ENCODE results near the gene INO80E.

The INO80E gene

DNA sequence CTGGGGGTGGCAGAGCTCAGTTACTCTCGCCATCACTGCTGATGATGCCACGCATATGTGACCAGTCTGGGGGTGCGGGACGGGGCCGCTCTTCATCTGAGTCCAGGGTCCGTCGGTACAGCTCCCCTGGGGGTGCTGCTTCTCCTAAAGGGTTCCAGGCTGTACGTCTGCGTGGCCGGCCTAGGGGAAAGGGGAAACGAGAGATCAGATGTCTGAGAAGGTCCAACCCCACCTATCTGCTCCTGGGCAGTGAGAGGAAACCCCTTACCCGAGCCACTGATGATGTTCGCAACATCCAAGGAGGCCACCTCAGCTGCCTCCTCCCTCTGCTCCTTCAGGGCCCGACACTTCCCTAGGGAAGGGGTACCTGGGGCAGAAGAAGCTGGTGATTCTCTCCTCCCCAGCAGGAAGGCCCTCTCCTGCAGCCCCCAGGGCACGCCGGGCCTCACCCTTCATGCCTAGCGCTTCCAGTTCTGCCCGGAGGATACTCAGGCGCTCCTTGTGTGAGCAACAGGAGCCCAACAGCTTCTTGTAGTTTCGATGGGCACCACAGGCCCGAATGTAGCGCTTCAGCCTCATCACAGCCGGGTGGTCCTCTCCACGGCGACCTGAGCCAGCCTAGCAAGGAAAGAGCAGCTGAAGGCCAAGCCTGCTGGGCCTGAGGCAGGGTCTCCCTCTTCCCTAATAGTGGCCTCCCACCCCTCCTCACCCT lies 2.7 kb upstream of the INO80E start:
- DNase-seq = no peak

DNA sequence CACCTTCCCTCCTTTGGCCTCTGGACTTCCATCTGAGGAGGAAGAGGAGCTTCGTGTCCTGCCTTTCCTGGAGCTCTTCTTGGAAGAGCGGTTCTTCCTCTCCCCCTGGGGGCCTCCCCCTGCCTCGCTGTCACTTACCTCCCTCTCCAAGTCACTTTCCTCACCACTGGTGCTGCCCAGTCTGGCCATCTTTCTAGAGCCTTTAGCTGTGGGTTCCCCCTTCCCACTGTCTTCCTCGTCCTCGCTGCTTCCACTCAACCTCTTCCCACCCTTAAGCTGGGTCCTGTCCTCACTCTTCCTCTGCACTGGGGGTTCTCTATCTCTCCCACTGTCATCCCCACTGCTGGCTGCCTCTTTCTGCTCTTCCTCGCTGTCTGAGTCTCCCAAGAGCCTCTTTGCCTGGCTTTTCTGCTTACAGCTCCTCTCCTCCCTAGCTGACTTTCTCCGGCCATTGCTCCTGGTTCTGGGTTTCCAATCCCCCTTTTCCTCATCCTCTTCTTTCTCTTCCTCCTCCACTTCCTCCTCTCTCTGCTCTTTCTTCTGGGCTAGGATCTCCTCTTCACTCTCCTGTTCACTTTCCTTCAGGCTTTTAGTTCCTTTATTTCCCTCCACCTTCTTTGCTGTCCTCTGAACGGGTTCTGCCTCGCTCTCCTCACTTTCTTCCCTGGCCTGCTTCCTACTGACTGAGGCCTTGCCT lies 2.0 kb upstream of the INO80E start:
- DNase-seq = no peak

DNA sequence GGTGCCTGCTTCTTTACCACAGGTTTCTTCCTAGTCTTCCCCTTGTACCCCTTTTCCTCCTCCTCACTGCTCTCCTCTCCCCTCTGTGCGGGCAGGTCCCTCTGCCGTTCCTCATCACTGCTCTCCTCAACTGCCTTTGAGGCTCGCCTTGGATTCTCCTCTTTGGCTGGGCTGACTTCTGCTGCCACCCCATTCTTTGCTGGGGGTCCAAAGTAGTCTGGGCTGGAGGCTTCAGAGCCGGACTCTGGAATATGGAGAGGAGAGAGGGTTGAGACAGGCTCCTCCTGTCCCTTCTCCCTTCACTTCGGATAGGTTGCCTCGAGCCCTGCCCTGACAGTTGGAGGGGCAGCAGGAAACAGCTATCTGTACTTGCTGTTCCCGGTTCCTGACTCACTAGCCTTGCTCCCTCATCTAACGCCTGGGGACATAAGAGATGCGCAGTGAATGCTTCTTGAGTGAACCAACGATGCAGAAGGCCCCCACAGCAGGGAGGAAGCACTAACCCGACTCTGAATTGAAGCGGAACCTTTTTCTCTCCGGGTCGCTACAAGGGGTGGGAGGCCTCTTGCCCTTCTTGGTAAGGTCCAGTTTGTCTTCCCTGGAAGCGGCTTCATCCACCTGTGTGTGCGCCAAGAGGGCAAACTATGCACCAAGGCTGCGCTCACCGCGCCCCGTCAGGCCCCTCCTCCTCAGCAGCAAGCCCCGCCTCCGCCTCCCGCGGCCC lies 1.3 kb upstream of the INO80E start:
- peak; percentile 10 for DNase-seq

DNA sequence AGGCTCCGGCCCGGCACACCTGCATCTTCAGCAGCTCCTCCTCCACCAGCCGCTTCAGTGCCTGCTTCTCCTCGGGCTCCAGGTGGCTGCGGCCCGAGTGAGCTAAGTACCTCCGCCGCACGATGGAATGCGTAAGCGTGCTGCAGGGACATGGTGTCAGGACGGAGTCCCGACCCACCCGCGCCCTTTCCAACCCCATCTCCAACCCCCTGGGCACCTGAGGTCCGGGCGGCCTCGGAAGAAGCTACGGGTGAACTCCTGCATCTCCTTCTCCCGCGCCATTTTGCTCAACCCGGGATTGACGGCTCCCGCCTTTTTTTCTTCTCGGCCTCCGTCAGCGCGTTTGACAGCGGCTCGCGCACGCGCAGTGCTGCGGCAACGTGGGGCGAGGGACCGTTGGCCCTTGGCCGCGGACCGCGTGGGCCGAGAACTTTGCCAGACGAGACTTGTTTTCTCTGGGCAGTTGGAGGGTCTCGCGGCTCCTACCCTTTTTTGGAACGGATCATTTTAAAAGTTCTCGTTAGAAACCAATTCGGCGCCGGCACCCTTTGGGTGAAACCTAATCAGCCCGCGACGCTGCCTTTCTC lies 624 bp upstream of the INO80E start, which contains the start of gene HIRIP3:
HIRIP3 (minus strand) TSS at position 294 of the 587 bp plus-strand sequence; CDS start at position 282, 12 bp downstream.
- peak; percentile 89 for DNase-seq

DNA sequence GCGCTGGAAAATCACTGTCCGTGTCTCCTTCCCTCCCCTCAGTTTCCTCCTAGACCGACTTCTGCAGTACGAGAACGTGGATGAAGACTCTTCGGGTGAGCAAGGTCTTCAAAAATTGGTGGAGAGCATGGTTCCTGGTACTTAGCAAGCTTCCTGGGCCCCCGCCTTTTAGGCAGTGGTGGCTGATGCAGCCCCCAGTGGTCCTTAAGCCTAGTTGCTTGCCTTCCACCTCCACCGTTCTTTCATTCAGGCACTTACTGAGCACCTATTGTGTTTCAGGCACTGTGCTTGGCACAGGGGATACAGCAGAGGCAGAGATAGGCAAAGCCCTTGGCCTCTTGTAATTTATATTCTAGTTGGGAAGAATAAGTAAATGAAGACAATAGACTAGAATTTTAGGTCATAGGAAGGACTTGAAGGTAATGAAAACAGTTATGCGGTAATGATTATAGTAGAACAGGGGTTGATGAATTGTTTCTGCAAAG lies 767 bp downstream of the INO80E start:
- DNase-seq = no peak

DNA sequence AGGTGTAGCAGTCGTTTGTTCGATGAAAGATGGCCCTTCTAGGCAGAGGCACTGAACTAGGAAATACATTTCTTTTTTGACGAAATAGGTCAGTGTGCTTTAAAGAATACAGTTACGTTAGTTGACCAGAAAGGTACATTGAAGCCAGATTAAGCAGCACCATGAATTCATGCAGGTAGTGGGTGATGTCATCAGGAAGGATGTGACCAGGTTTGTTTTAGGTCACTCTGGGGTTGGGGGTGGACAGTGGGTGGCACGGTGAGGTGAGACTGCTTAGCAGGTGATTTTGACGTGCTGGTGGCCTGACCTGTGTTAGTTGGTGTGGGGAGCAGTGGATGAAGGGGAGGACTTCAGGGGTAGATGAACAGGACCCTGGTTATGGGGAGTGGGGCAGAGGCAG lies 3.6 kb downstream of the INO80E start:
- DNase-seq = no peak

DNA sequence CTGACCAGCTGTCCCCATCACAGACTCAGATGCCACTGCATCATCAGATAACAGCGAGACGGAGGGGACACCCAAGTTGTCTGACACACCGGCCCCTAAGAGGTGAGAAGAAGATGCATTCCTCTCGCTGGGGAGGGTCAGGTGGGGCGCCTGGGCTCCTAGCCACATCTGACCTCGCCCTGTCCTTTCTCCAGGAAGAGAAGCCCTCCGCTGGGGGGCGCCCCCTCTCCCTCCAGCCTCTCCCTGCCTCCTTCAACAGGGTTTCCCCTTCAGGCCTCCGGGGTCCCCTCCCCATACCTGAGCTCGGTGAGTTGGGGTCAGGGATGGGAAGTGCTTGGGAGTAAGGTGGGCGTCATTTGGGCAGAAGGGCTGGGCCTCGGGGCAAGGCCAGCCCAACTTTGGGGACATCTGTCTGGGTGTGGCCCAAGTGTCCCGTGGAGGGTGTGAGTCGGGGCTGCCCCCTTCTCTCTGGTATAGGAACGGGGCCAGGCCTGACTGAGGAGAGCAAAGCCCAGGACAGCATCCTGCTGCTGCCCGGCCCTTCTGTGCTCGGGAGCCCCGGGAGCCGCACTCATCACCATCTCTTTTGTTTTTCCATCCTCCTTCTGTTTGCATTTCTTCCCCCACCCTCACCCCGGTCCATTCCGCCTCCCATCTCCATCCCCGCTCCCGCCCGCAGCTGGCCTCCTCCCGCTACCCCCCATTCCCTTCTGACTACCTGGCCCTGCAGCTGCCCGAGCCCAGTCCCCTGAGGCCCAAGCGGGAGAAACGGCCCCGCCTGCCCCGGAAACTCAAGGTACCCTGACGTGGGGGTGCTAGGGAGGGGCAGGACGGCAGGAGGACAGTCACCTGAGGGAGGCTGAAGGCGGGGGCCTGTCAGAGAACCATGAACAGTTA lies 4.9 kb downstream of the INO80E start:
- no peak for DNase-seq

DNA sequence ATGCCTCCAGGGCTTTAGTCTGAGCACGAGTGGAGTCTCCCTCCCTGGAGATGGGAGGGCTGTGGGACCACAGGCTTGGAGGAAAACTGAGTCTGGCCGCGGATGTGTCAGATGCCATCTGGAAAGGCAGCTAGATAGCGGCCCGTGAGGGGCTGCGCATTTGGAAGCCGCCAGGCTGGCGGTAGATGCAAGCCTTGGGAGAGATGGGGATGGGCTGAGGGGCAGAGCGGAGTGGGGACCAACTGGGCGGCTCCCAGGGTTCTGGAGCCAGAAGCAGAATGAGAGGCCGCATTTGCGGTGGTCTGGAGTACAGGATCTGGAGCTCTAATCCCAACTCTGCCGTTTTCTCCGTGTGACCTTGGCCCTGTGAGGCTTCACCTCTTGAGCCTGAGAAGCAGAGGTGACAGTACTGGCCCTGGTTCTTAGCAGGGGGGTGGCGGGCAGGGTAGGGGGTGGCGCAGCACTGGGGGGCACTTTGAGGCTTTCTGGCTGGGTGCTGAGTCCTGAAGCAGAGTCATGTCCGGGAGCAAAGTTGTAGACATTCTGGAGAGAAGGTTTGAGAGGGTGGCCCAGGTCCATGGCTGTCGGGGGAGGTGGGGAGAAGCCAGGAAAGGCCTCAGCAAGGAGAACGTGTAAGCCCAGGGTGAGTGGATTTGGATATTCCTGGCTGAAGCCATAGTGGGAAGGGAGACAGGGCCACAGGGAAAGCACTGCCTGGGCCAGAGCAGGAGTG lies 6.7 kb downstream of the INO80E start:
- no peak for DNase-seq

DNA sequence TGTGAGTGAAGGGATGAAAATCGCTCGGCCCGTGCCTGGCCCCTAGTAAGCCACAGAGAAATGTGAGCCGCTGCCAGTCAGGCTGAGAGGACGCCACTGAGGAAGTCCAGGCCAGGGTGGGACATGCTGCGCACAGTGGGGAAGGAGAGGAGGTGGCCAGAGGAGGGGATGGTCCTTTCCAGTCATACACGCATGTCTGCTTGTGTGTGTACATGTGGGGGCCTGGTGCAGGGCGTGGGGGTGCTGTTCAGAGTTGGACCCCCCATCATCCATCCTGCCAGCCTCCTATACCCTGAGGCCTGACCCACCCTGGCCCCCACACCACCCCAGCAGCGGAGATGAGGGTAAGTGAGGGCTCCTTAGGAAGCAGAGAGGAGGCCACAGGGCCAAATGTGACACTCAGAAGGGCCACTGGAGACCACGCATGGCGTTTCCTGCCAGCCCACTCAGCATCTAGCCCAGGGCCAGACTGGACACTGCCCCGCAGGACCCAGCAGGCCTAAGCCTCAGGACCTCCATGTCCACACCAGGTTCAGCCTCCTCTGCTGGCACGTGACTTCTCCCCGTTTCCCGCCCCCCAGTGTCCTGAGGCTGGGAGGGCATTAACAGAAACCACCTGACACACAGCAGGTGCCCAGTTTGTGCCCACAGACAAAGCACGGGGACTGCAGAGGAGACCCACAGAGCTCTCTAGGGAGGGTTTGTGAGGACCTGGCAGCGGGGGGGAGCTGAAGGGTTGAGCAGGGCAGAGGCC lies 7.8 kb downstream of the INO80E start:
- no peak for DNase-seq

DNA sequence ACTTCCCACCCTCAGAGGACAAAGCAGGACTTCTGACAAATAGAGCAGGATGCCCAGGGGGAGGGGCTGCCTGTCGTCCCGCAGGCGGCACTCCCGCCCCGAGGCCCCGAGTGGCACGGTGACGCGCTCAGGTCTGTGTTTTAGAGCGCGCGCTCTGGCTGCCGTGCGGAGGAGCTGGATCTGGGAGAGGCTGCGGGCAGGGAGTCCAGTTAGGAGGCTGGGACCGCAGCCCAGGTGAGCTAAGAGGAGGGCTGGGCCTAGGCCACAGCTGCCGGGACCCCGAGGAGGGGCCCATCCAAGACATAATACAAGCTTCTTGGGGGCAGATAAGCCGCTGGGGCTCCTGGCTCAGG lies 8.4 kb downstream of the INO80E start:
- DNase-seq = no peak

DNA sequence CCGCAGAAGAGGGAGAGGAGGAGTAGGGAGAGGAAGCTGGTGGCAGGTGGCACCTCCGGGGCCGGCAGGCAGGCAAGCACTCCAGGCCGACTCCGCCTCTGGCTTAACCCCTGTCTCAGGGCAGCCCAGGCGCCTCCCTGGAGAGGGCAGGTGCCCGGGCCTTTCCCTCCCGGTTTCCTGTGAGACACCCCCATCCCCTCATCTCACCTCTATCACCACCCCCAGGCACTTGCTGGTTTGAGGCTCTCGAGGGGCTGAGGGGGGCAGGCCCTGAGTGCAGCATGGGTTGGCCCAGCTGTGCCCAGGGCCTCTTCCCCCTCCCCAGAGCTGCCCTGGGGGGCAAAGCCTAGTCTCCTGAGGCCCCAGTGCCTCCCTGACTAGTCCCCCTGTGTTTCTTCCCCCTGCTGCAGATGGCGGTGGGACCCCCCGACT lies 8.8 kb downstream of the INO80E start:
- no peak for DNase-seq

DNA sequence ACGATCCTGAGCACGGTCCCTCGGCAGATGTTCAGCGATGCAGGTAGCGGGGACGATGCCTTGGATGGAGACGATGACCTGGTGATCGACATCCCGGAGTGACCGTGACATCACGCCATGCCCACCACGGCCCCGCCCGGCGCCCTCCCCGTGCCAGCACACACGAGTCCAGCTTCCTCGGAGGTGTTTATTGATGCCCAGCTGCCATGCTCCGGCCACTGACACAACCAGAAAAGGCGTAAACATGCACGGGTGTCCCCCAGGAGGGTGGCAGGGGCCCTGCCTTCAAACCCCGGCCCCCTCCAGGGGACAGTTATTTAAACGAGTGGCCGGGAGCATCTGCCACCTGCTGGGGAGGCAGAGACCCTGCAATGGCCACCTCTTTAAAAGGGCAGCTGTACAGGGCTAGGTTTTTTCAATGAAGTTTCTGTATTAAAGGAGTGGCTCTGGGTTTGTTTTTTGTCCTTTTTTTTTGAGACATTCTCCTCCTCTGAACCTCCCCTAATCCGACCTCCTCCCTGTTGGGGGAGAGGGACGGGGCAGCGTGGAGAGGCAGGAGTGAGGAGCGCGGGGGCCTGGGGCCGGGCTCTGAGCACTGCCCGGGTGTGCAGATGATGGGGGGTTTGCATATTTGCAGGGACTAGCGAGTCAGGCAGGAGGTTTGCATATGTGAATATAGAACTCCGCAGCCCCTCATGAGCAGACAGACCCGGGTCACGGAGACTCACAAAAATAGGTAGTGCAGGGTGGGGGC lies 9.5 kb downstream of the INO80E start:
- peak; percentile 42 for DNase-seq

DNA sequence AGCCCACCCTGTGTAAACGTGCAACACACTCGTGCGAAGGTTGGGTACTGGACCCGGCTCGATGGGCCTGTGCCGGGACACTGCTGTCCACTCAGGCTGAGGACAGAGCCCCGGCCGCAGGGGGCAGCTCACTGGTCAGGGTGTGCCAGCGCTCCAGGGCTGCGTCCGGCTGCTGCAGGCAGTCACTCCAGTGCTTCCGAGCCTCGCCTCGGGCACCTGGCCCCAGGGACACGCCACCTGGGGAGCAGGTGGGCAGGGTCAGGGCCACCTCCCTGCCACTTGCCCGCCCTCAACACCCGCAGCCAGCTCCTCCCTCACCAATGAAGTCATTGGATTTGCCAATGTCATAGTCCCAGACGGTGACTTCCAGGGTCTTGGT lies 10.0 kb downstream of the INO80E start:
- no peak for DNase-seq

DNA sequence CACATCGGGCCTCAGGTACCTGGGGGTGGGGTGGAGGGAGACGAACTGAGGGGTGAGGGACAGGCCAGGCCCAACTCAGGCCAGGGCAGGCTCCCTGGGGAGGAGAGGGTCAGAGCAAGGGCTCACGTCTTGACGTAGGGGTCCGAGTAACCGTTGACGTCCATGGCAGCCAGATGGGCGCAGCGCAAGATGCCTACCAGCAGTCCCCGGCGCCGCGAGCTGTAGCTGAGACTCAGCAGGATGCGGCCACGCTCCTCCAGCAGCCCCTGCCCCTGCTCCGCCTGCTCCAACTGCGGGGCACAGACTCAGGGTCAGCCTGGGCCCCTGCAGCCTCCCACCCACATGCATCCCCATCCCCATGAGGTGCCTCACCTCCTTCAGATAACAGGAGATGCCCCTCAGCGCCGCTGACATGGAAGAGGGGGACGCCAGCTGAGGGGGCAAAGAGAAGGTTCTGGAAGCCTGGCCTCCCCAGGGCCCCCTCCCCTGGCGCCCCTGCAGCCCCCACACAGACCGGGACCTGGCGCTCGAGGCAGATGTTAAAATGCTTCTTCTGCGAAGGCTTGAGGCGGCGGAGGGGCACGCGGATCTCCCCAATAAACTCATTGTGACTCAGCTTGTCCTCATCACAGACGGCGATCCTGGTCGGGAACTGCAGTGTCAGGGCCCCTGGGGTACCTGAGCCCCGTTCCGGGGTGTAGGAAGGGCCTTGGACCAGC lies 10.8 kb downstream of the INO80E start:
- DNase-seq = no peak

DNA sequence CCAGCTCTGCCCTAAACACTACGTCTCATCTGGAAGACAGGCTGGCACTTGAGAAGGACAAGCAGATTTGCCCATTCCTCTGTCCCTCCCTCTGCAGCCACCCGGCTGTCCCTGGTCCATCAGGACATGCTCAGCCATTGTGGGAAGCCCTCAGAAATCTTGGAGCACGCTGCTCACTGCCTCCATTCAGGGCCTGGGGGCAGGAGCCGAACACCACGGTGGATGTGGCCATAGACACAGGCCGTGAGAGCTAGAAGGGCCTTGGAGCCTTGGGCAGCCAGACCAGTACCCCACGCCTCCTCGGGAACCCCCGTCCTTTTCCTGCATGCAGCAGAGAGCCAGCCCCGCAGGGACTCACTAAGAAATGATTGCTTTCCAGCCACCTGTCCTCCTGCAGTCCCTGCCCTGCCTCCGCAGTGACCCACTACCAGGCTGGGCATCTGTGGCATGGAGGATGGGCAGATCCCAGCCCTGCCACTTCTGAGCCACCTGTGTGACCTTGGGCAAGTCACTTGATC lies 11.4 kb downstream of the INO80E start:
- no peak for DNase-seq

DNA sequence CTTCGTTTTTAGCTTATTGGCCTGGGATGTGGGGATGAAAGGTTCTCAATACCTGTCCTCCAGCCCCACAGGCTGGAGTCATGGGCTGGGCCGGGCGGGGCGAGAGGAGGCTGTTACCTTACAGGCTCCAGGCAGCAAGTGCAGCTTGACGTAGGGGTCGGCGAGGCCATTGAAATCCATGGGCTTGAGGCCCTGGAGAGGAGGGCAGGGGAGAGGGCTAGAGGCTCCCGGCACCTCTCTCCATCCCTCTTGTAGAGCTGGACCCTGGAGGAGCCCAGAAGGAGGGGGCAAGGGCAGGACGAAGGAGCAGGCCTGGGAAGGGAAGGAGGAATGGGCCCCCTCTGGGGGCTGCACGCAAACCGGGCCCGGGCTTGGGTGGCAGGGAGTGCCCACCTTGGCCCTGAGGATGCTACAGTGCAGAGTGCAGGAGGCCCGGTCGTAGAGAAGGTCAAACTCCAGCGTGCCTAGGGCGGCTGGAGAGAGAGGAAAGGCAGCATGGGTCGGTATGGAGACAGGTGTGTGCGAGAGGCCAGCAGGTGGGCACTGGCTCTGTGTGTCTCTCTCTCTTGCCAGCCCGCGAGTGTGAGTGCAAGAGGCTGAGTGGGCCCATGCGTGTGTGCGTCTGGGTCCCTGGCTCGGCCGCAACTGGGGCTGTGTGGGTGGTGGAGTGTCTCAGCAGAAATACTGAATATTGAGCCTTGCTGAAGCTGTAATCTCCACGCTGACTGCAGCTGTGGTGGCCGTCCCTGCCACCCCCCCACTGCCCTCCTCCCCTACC lies 13.2 kb downstream of the INO80E start:
- no peak for DNase-seq

DNA sequence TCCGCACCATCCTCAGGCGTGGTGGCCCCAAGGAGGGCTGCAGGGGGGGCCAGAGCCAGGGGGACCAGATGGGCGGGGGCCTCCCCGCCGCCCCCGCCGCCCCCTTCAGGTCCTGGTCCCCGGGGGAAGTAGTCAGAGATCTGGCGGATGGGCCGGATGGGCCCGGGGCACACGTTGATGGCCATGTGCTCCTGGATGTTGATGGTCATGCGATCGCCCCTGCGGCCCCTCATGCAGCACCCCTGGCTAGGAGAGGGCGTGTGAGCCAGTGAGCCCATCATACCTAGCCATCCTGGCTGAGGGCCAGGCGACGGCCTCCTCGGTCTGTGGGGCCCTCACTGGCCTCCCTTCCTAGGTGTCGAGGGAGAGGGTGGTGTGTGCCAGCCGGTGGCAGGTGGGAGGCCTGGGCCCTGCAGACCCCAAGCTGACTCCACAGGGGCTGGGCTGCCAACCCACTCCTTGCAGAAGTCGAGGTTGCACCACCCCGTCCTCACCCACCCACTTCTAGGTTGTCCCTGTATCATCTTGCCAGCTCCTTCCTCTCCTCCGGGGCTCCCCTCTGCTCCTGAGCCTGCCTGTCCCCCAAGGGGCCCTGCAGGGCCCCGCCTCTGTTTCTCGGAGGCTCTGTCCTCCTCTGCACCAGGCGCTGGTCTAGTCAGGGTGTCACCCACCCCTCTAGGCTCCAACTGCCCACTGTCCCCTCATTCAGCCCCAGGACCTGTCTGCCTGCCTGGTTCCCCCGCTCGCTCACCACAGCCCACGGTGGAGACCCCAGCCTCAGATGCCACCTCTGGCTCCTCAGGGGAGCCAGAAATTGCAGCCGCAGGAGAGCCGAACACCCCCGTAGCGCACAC lies 14.2 kb downstream of the INO80E start:
- DNase-seq = no peak
